GM10266 (cell line): Measurements from ENCODE around the gene VAMP7.
A peak's percentile ranks its signal among the peaks of the same experiment; 100 is the strongest.
"Not testable (repeated sequence)": the region's sequence is repeated elsewhere in the genome, so short reads cannot be mapped to it uniquely, and the experiment has no call there.

Experiments used
- DNase-seq: peaks from one replicate; pipeline ENCODE4 v3.0.0; 2012; ENCODE audit errors: extremely low spot score
- TF ChIP-seq, protein P1 (sequence below): IDR thresholded peaks from 2 replicates; pipeline ENCODE4 v1.5.1; 2012; ENCODE audit warnings: mild to moderate bottlenecking, low read depth; ENCODE audit not compliant: control insufficient read depth, insufficient read depth; ENCODE audit errors: missing control alignments

Gene VAMP7, protein sequence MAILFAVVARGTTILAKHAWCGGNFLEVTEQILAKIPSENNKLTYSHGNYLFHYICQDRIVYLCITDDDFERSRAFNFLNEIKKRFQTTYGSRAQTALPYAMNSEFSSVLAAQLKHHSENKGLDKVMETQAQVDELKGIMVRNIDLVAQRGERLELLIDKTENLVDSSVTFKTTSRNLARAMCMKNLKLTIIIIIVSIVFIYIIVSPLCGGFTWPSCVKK

DNA sequence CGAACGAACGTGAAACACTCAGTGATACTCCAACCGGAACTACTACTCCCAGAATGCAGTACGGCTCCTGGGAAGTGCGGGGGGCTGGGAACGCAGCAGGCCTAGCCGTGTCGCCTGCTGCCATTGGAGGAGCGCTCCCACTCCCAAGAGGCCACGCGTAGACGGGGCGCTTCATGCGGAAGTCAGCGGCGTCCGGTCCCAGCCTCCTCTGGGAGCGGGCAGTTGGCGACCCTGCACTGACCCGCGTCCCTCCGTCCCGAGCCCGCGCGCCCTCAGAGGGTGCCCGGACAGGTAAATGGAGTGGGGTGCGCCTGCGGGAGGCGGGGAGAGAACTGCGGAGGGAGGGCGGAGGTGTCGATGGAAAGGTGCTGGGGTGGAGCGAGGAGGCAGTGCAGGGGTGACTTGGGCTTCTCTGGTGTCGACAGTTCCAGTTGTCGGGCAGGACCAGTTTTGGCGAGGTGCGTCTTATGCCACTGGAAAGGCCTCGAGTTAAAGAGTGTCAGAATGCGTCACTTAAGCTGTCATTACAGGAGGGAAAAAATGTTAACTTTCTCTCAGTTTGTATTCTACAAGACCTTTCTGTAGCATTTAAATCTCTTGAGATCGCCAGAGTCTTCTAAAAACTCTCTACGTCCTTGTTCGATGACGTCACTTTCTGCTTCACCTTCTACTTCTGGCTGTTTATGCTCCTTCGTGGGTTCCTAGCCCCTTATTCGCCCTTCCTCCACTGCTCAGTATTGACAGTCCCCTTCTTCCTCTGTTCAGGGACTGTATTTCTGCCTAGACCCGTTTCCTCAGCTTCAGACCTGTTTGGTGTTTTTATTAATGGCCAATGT is at the start of gene VAMP7:
Gene VAMP7, plus strand, starts transcription at position 188 of the 836 bp plus-strand sequence. CDS start 8,122 bp downstream, outside the sequence.
- DNase-seq: peak; percentile 76
- TF ChIP-seq, protein P1, sequence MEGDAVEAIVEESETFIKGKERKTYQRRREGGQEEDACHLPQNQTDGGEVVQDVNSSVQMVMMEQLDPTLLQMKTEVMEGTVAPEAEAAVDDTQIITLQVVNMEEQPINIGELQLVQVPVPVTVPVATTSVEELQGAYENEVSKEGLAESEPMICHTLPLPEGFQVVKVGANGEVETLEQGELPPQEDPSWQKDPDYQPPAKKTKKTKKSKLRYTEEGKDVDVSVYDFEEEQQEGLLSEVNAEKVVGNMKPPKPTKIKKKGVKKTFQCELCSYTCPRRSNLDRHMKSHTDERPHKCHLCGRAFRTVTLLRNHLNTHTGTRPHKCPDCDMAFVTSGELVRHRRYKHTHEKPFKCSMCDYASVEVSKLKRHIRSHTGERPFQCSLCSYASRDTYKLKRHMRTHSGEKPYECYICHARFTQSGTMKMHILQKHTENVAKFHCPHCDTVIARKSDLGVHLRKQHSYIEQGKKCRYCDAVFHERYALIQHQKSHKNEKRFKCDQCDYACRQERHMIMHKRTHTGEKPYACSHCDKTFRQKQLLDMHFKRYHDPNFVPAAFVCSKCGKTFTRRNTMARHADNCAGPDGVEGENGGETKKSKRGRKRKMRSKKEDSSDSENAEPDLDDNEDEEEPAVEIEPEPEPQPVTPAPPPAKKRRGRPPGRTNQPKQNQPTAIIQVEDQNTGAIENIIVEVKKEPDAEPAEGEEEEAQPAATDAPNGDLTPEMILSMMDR: no peak

DNA sequence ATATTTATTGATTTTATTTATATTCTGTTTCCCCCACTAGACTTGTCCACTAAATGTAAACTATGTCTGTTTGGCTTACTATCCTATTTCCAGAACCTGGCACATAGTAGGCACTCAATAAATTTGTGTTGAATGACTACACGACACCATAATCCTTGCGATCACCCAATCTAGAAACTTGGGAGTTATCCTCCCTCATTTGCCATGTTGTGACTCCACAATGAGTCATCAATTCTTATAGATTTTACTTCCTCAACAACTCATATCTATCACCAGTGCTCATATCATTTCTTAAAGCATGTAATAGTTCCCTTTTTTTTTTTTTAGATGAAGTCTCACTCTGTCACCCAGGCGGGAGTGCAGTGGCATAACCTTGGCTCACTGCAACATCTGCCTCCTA is 39.9 kb upstream of the VAMP7 start:
- TF ChIP-seq, protein P1: no peak
- no peak for DNase-seq

DNA sequence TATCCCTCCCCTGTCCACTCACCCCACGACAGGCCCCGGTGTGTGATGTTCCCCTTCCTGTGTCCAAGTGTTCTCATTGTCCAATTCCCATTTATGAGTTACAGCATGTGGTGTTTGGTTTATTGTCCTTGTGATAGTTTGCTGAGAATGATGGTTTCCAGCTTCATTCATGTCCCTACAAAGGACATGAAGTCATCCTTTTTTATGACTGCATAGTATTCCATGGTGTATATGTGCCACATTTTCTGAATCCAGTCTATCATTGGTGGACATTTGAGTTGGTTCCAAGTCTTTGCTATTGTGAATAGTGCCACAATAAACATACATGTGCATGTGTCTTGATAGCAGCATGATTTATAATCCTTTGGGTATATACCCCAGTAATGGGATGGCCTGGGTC is 29.4 kb upstream of the VAMP7 start:
- DNase-seq: not testable (repeated sequence)

DNA sequence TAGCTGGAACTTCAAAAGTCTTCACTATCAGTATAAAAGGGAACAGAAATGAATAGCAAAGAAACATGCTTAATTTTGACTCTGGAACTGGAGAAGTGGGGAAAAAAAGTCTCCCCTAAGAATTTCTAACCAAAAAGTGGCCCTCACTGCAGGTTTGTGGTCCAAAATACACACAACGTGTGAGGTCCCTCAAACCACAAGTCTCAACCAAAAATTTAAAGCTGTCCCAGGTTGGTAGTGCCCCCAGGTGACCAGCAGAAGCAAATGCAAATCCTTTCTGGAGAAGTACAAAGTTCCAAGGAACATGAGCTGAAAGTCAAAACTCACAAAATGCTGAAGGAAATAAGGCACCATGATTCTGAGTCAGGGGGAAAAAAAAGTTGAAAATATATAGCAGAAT is 23.6 kb upstream of the VAMP7 start:
- no peak for DNase-seq
- TF ChIP-seq, protein P1: peak; percentile 24

DNA sequence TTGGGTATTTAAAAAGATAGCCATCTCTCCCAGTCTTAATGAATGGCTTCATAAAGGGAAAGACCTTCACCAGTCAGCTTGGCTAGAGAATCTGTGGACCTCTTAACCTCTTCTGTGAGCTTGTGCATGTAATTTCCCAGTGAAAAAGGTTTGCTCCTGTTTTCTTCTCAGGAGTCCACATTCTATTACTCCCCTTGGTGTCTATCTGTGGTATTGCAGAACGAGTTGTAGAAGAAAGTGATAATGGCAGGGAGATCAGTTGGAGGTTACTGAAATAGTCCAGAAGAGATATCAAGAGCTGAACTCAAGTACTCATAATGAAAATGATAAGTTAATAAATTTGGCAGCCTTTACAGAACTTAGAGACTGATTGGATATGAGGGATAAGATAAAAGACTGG is 16.5 kb upstream of the VAMP7 start:
- DNase-seq: no peak

DNA sequence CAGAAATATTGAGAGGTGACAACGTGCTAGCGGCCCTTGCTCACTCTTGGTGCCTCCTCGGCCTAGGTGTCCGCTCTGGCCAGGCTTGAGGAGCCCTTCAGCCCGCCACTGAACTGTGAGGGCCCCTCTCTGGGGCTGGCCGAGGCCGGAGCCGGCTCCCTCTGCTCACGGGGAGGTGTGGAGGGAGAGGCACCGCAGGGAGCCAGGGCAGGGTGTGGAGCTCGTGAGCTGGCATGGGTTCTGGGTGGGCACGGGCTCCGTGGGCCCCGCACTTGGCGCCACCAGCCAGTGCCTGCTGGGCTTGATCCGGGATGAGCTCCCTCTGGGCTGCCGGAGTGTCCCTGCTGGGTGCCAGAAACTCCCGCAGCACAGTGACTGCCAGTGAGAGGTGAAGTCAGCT is 16.0 kb upstream of the VAMP7 start:
- TF ChIP-seq, protein P1: no peak
- no peak for DNase-seq

More for the DNA sequence above, 16.5 kb upstream of the VAMP7 start:
- TF ChIP-seq, protein P1: no peak

DNA sequence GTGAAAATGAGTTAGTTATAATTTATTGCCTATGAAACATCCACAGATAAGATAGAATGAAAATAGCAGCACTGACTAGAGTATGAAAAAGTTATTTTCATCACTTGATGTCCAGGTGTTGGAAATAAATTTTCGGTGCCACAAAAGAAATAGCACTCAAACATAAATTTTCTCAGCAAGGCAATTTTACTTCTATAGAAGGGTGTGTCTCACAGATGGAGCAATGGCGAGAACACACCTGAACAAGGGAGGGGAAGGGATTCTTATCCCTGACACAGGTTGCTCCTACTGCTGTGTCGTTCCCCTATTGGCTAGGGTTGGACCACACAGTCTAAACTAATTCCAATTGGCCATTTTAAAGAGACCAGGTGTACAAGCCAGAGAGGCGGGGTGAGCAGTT is 13.3 kb upstream of the VAMP7 start:
- no peak for DNase-seq
- TF ChIP-seq, protein P1: no peak
